Fibroblast of skin of scalp (primary cell): ENCODE results near the gene PNKP. TPM values are rescaled to one million over a fixed set of nuclear protein-coding genes. Genes with fewer than 3 reads are reported as not detected.

Experiments used
- DNase-seq: peaks from one replicate; pipeline ENCODE4 v3.0.0-alpha.2; 2013
- polyA plus RNA-seq, 2 experiments: library from polyadenylated mRNA; unstranded; fragments of 120-200 nt; gene quantifications; one replicate each; pipeline ENCODE4 v1.2.1, GENCODE V29; 2013; ENCODE audit not compliant: insufficient read length in 2 of 2

PNKP gene
- 39.6 TPM for polyA plus RNA-seq (2013, experiment 1 of 2; ENCODE audit: insufficient read length)
- polyA plus RNA-seq (2013, experiment 2 of 2; ENCODE audit: insufficient read length), result 34.0 TPM

- peak; percentile 88 for DNase-seq
Observed at GRCh38 chr19:49866933-49867782, at the start of gene PNKP. TSS of gene PNKP (minus strand) at chr19:49867576. CDS start at chr19:49867204, 372 bp downstream.

GRCh38 chr19:49915271-49915670 lies 47.9 kb upstream of the PNKP start:
- no peak for DNase-seq

GRCh38 chr19:49913720-49914119 lies 46.3 kb upstream of the PNKP start:
- no peak for DNase-seq

- DNase-seq, result no peak
Observed at GRCh38 chr19:49912965-49913685, 45.7 kb upstream of the PNKP start.

- no peak for DNase-seq
Observed at GRCh38 chr19:49911381-49912145, 44.2 kb upstream of the PNKP start.

GRCh38 chr19:49910179-49910578 lies 42.8 kb upstream of the PNKP start:
- DNase-seq, result no peak

GRCh38 chr19:49908480-49909420 lies 41.4 kb upstream of the PNKP start:
- no peak for DNase-seq

- DNase-seq, result no peak
Observed at GRCh38 chr19:49907745-49908446, 40.5 kb upstream of the PNKP start.

- no peak for DNase-seq
Observed at GRCh38 chr19:49906879-49907564, 39.6 kb upstream of the PNKP start.

- DNase-seq, result no peak
Observed at GRCh38 chr19:49904136-49904535, 36.8 kb upstream of the PNKP start.

- no peak for DNase-seq
Observed at GRCh38 chr19:49896863-49897621, 29.7 kb upstream of the PNKP start, which contains the start of gene IL4I1. TSS of gene IL4I1 (minus strand) at chr19:49896887. CDS start at chr19:49896160, 727 bp downstream.

GRCh38 chr19:49895566-49896297 lies 28.4 kb upstream of the PNKP start:
- DNase-seq, result no peak

GRCh38 chr19:49894879-49895565 lies 27.6 kb upstream of the PNKP start:
- DNase-seq, result no peak

- no peak for DNase-seq
Observed at GRCh38 chr19:49894011-49894664, 26.8 kb upstream of the PNKP start.

GRCh38 chr19:49892716-49893115 lies 25.3 kb upstream of the PNKP start:
- no peak for DNase-seq

GRCh38 chr19:49891393-49891792 lies 24.0 kb upstream of the PNKP start:
- DNase-seq, result no peak
